Activated naive CD8-positive, alpha-beta T cell (primary cell): Measurements from ENCODE around the gene GABBR2.
"Not testable (repeated sequence)": the region's sequence is repeated elsewhere in the genome, so short reads cannot be mapped to it uniquely, and the experiment has no call there.

Experiments used
- H3K27ac Mint-ChIP-seq: one replicate; pipeline ENCODE4 v1.8.0; 2021; ENCODE audit warnings: mixed read lengths
- H3K27me3 Mint-ChIP-seq: one replicate; pipeline ENCODE4 v1.8.0; 2021; ENCODE audit warnings: mixed read lengths
- H3K36me3 Mint-ChIP-seq: one replicate; pipeline ENCODE4 v1.8.0; 2021; ENCODE audit warnings: mixed read lengths
- H3K4me1 Mint-ChIP-seq: one replicate; pipeline ENCODE4 v1.8.0; 2021; ENCODE audit warnings: low read depth, mixed read lengths
- H3K4me3 Mint-ChIP-seq: one replicate; pipeline ENCODE4 v1.8.0; 2021; ENCODE audit warnings: mild to moderate bottlenecking, mixed read lengths
- H3K9me3 Mint-ChIP-seq: one replicate; pipeline ENCODE4 v1.8.0; 2021; ENCODE audit warnings: low read depth, mixed read lengths

GABBR2 gene

DNA sequence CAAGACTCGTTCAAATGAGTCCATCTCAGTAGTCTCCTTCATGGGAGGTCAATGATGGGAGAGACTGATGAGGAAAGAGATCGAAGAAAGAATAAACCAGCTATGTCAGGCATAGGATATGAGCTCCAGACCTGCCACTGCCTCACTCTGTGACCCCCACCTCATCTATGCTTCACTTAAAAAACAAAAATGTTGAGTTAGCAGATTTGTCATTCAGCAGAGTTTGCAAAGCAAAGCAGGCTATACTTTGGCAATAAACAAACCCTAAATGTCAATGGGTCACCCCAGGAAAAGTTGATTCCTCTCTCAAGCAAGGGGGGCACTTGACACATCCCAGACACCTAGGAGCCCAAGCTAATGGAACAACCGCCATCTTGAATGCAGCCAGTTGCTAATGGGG, 117.0 kb downstream of the GABBR2 start:
- no peaks in the 10 kb centered on the region for H3K4me1 Mint-ChIP-seq
- H3K27ac Mint-ChIP-seq = no peak overlapping the region
- no peak overlapping the region for H3K4me3 Mint-ChIP-seq
- H3K9me3 Mint-ChIP-seq = no peaks in the 10 kb centered on the region
- no peaks in the 10 kb centered on the region for H3K36me3 Mint-ChIP-seq
- H3K27me3 Mint-ChIP-seq = peaks cover 6% of the 10 kb centered on the region

DNA sequence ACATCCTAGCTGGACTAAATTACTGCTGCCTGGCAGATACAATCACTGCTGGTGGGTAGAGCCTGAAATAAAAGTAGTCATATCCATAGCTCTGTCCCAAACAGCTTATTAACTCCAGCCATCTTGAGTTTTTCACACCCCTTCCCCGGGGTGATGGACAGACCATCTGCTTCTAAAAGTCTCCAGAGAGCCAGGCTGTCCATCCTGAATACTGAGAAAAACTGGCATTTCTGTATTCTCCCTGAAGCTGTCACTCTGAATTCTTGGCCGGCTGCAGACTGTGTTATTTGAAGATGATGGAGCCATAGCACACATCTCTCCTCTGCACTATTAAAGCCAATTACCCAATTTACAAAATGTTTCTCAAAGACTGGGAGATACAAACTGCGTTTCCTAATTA, 118.6 kb downstream of the GABBR2 start:
- peaks cover 6% of the 10 kb centered on the region for H3K27me3 Mint-ChIP-seq
- no peak overlapping the region for H3K4me3 Mint-ChIP-seq
- H3K27ac Mint-ChIP-seq = no peak overlapping the region
- H3K4me1 Mint-ChIP-seq = no peaks in the 10 kb centered on the region
- no peaks in the 10 kb centered on the region for H3K36me3 Mint-ChIP-seq
- no peaks in the 10 kb centered on the region for H3K9me3 Mint-ChIP-seq

DNA sequence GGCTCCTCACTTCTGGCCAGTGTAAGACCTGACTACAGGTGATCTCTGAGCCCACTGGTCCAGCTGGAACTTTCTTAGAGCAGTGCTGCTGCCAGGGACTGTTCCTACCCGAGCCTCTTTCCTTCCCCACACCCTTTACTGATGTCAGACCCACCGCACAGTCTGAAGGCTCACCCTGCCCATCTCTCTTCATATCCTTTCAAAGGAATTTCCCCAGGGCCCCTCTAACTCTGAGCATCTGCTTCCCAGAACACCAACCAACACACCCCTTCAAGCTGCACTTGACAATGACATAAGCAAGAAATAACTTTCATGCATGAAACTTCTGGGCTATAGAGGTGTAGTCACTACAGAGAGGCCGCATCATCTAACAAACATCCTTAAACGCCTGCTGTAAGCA, 119.6 kb downstream of the GABBR2 start:
- no peak overlapping the region for H3K27ac Mint-ChIP-seq
- H3K9me3 Mint-ChIP-seq = no peaks in the 10 kb centered on the region
- H3K4me3 Mint-ChIP-seq = no peak overlapping the region
- H3K4me1 Mint-ChIP-seq = no peaks in the 10 kb centered on the region
- H3K27me3 Mint-ChIP-seq = peaks cover 8% of the 10 kb centered on the region
- no peaks in the 10 kb centered on the region for H3K36me3 Mint-ChIP-seq

DNA sequence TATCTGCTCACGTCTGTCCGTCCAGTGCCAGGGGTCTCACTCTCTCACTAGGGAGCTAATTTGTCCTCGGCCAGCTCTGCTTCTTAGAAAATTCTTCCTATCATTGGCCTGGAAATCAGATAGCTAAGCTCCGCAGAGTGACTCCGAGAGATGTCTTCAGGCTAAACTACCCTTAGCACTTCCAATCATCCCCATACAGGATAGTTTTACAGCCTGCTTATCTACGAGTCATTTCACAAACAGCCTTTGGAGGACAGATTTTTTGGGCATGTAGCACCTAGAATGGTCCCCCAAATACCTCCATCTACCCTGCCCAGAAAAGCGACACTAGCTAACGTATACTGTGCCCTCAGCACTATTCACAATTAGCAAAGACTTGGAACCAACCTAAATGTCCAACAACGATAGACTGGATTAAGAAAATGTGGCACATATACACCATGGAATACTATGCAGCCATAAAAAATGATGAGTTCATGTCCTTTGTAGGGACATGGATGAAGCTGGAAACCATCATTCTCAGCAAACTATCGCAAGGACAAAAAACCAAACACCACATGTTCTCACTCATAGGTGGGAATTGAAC, 123.8 kb downstream of the GABBR2 start:
- not testable (repeated sequence) for H3K27me3 Mint-ChIP-seq, H3K27ac Mint-ChIP-seq, H3K9me3 Mint-ChIP-seq

DNA sequence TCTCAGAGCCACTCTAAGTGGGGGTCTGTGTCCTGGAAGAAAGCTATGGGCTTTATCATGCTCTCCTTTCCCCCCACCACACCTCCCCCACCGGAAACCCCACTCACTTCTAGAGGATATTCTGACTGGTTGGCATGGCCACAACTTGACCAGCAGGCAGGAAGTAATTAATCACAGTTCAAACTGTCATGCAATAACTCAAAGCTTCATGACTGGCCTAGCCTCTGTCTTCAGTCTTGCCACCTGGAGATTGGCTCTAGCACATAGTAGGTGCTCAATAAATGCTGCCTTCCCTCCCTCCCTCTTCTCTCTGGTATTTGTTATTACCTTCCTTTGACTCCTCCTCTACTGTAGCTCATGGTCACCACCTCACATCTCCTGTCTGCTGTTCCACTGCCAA, 124.7 kb downstream of the GABBR2 start:
- no peak overlapping the region for H3K4me3 Mint-ChIP-seq
- H3K4me1 Mint-ChIP-seq = no peaks in the 10 kb centered on the region
- no peaks in the 10 kb centered on the region for H3K36me3 Mint-ChIP-seq
- no peaks in the 10 kb centered on the region for H3K9me3 Mint-ChIP-seq
- no peak overlapping the region for H3K27ac Mint-ChIP-seq
- peaks cover 4% of the 10 kb centered on the region for H3K27me3 Mint-ChIP-seq

More for the DNA sequence above, 123.8 kb downstream of the GABBR2 start:
- not testable (repeated sequence) for H3K4me3 Mint-ChIP-seq, H3K36me3 Mint-ChIP-seq, H3K4me1 Mint-ChIP-seq

DNA sequence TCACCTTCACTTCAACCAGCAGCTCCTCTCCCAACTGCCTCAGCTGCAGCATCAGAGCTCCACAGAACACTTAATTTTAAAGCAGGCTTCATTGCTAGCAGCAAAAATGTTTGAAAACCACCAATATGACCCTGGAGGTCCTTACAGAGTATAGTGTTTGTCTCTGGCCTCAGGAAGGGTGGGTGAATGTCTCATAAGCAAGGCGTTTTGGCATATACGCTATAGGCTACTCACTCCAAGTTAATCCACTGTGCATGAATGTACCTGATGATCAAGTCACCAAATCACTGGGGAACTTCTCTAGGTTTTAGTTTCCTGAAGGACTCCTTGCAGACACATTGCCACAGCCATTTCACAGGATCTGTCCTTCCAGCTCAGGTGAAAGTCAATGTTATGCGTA, 125.3 kb downstream of the GABBR2 start:
- no peak overlapping the region for H3K27ac Mint-ChIP-seq
- H3K4me1 Mint-ChIP-seq = no peaks in the 10 kb centered on the region
- no peaks in the 10 kb centered on the region for H3K36me3 Mint-ChIP-seq
- H3K27me3 Mint-ChIP-seq = peaks cover 7% of the 10 kb centered on the region
- H3K9me3 Mint-ChIP-seq = no peaks in the 10 kb centered on the region
- H3K4me3 Mint-ChIP-seq = no peak overlapping the region

DNA sequence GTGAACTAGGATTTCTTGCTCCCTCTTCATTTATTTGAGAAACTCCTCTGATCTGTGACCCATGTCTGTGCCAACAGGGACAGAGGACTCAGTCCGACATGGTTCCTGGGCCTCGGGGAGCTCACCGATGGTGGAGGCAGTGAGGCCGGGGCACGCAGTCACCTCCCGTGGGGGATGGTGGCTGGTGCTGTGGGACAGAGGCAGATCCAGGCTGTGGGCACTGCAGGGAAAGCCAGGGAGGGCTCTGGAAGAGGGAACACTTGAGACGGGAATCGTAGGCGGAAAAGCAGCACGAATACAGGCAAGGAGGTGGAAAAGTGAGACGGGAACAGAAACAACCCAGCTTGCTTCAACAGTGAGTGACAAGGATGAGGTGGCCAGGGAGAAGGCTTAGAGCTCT, 127.8 kb downstream of the GABBR2 start:
- H3K27me3 Mint-ChIP-seq = peaks cover 17% of the 10 kb centered on the region
- H3K4me3 Mint-ChIP-seq = no peak overlapping the region

DNA sequence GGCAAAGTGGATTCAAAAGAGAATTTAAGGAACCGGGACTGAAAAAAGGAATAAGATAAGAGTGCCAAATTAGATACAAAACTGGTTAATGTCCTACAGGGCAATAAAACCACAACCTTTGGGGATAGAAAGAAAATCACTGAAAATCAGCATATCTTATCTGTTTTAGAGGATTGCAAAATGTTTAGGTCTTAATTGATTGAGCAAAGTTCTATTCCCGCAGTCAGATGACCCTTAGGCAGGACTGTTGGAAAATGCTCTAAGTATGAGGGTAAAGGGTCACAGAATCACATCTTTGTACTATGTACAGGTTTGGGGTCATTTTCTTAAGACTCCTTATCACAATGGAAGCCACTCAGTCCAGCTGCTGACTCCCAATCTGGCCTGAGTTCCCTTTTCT, 129.0 kb downstream of the GABBR2 start:
- Mint-ChIP-seq H3K4me1 (peaks cover 16% of the 10 kb centered on the region), H3K36me3 (no peaks in the 10 kb centered on the region), H3K4me3 (no peak overlapping the region), H3K27ac (no peak overlapping the region), H3K27me3 (peaks cover 15% of the 10 kb centered on the region), H3K9me3 (no peaks in the 10 kb centered on the region)

More for the DNA sequence above, 127.8 kb downstream of the GABBR2 start:
- H3K27ac Mint-ChIP-seq = no peak overlapping the region
- no peaks in the 10 kb centered on the region for H3K36me3 Mint-ChIP-seq
- peaks cover 5% of the 10 kb centered on the region for H3K4me1 Mint-ChIP-seq
- H3K9me3 Mint-ChIP-seq = no peaks in the 10 kb centered on the region

DNA sequence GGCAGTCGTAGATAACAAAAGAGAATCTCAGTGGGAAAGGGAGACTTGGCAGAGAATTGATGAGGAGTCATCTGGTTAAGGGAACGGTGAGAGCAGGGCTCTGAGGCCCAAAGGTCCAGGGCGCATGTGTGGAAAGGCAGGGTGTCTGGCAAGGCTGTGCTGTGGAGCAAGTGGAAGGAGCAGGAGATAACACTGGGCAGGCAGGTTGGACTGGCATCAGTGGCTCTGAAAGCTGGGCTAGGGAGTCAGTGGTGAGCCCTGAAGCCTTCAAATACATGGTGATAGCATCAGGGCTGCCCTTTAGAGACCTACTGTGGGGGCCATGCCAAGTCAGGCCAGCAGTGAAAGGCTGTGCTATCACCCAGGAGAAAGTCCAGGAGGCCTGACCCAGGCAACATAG, 131.3 kb downstream of the GABBR2 start:
- no peaks in the 10 kb centered on the region for H3K9me3 Mint-ChIP-seq
- peaks cover 13% of the 10 kb centered on the region for H3K27me3 Mint-ChIP-seq
- H3K27ac Mint-ChIP-seq = no peak overlapping the region
- peaks cover 16% of the 10 kb centered on the region for H3K4me1 Mint-ChIP-seq
- no peak overlapping the region for H3K4me3 Mint-ChIP-seq
- H3K36me3 Mint-ChIP-seq = no peaks in the 10 kb centered on the region

DNA sequence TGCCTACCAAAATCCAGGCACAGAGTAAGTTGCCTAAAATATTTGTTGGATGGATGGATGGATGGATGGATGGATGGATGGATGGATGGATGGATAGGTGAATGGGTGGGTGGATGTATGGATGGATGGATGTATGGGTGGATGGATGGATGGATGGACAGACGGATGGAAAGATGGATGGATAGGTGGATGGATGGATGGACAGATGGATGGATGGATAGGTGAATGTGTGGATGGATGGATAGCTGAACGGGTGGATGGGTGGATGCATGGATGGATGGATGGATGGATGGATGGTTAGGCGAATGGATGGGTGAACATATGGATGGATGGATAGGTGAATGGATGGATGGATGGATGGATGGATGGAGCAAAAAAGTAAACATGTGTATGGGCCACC, 131.9 kb downstream of the GABBR2 start:
- H3K9me3 Mint-ChIP-seq = no peaks in the 10 kb centered on the region
- H3K4me3 Mint-ChIP-seq = no peak overlapping the region
- H3K27ac Mint-ChIP-seq = no peak overlapping the region

DNA sequence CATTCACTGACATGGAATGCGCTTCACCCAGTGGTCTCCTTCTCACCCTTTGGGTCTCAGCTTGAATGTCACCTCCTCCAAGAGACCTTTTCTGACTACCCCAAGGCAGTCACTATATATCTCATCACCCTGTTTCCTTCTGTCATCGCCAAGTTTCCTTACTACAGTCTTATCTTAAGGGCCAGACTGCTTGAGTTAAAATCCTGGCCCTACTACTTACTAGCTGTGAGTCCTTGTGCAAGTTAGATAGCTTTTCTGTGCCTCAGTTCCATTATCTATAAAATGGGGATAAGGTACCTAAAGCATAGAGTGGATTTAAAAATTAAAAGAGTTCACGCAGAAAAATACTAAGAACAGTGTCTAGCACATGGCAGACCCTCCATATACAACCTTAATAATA, 132.4 kb downstream of the GABBR2 start:
- peaks cover 16% of the 10 kb centered on the region for H3K4me1 Mint-ChIP-seq
- H3K9me3 Mint-ChIP-seq = no peaks in the 10 kb centered on the region
- H3K36me3 Mint-ChIP-seq = no peaks in the 10 kb centered on the region
- peaks cover 13% of the 10 kb centered on the region for H3K27me3 Mint-ChIP-seq
- H3K27ac Mint-ChIP-seq = no peak overlapping the region
- no peak overlapping the region for H3K4me3 Mint-ChIP-seq

More for the DNA sequence above, 131.9 kb downstream of the GABBR2 start:
- peaks cover 13% of the 10 kb centered on the region for H3K27me3 Mint-ChIP-seq
- H3K36me3 Mint-ChIP-seq = no peaks in the 10 kb centered on the region
- peaks cover 16% of the 10 kb centered on the region for H3K4me1 Mint-ChIP-seq

DNA sequence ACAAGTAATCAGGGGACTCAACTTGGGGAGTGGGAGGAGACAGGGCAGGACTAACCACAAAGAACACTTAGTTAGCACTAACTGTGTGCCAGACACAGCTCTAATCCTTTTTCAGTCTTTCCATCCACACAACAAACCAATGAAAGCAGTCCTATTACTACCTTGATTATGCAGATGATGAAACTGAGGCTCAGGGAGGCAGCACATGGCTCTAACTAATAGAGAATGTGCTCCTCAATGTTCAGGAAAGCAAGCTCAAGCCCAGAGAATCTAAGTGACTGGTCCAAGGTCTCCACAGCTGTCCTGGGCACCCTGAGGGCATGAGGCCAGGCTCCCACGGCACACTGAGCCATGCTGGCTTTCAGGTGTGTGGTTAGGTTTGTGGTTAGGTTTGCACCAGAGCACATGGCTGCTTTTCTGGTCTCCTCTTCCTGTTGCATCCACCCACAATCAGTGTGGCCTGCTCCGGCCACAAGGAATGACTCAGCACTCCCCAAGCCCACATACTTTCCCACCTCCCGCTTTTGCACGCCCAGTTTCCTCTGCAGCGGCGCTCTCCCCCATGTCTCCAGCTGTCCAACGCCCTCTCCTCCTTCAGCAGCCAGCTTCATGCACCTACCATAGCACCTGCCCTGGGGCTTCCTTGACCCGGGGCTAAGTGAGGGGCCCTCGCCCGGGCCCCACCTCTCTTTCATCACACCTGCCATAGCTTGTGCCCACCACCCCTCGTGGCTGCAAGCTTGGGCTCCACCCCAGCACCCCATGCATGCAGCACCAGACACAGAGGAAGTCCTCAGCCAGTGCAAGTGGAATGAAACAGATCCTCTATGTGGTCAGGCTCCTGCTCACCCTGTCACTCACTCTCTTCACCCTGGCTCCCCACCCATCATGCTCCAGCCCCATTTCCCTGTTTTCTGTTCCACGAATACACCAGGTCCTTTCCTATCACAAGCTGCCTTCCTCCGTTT, 133.1 kb downstream of the GABBR2 start:
- no peak overlapping the region for H3K27ac Mint-ChIP-seq
- no peaks in the 10 kb centered on the region for H3K36me3 Mint-ChIP-seq
- peaks cover 16% of the 10 kb centered on the region for H3K4me1 Mint-ChIP-seq
- H3K4me3 Mint-ChIP-seq = no peak overlapping the region
- no peaks in the 10 kb centered on the region for H3K9me3 Mint-ChIP-seq
- H3K27me3 Mint-ChIP-seq = peaks cover 13% of the 10 kb centered on the region

DNA sequence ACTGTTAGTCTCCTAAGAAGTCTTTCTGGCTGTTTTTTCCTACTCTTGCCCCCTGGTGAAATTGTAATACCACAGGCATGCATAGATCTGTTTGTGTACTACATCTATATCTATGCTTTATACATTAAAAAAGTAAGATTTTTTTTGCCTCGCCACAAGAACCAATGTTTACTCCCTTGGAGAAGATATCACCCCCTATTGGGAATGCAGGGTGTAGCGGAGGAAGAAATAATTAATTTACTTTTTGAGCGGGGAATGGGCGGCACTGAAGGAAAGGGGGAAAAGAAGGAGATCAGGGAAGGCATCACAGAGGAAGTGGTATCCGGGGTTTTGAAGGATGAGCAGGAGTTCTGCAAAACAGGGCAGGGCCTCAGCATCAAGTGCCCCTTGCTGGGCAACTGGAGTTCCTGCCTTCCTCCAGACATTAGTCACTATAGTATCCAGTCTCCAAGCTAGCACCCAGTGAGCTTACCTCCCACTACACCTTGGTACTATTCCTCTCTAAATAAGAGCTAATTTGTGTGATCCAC, 134.9 kb downstream of the GABBR2 start:
- Mint-ChIP-seq H3K36me3 (no peaks in the 10 kb centered on the region), H3K4me1 (peaks cover 16% of the 10 kb centered on the region), H3K4me3 (no peak overlapping the region), H3K9me3 (no peaks in the 10 kb centered on the region), H3K27me3 (peaks cover 12% of the 10 kb centered on the region), H3K27ac (no peak overlapping the region)

DNA sequence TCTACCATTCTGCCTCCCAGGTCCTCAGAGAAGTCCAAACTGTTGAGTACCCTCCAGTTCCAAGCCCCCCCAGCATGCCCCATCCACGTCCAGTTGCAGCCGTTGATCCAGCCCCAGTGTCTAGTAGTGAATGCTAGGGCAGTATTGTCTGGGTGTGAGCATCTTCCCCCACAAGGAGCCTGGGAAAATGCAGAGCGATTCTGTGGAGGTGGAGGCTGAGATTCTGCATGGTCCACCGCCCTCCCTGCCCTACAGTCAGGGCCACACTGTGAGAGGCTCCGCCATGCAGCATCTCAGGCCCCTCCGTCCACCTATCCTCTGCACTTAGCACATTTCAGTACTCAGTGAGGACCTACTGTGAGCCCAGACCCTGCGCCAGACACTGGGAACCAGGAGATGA, 135.9 kb downstream of the GABBR2 start:
- Mint-ChIP-seq H3K27me3 (peaks cover 9% of the 10 kb centered on the region), H3K4me1 (peaks cover 16% of the 10 kb centered on the region), H3K27ac (no peak overlapping the region), H3K36me3 (no peaks in the 10 kb centered on the region), H3K4me3 (no peak overlapping the region), H3K9me3 (no peaks in the 10 kb centered on the region)

DNA sequence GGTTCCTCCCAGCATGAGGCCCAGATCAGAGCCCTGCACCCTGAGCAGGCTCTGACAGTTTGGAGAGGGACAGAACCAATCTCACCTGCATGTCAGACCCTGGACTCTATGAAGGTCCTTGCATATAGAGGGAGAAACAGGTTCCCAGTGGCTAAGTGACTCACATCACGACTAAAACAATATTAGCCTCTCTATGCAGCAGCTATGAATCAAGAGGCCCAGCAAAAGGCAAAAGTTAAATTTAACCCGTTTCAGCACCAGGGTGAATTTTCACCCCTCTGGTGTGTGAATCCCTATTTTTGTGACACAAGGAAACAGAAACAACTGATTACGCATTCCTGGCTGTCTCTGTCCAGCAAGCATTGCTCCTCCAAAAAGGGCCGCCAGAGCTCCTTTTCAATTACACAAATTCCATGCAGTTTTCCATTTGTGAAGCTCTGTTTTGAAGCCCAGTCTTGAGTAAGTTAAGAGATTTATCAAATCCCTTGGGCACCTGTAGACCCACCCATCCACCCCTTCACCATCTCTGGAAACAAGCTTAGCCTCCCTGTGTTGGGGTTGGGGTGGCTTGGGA, 136.6 kb downstream of the GABBR2 start:
- peaks cover 6% of the 10 kb centered on the region for H3K27me3 Mint-ChIP-seq
- H3K36me3 Mint-ChIP-seq = no peaks in the 10 kb centered on the region
- peaks cover 16% of the 10 kb centered on the region for H3K4me1 Mint-ChIP-seq
- no peak overlapping the region for H3K27ac Mint-ChIP-seq
- H3K4me3 Mint-ChIP-seq = no peak overlapping the region
- H3K9me3 Mint-ChIP-seq = no peaks in the 10 kb centered on the region
